Cardiac septum (tissue), 1 donor: ENCODE data around the gene SHANK3. TPM values are rescaled to one million over a fixed set of nuclear protein-coding genes. Genes with fewer than 3 reads are reported as not detected.

ENCODE experiments used
- DNase-seq: peaks from one replicate; pipeline ENCODE4 v3.0.0-alpha.2; 2020; ENCODE audit warnings: low spot score
- intact Hi-C: fragments of 100-400 bp; cut with DNase I; formaldehyde crosslinking; loops from one replicate; pipeline ENCODE4 v1.14.0; 2022
- total RNA-seq: library from RNA; stranded (reverse); fragmentation: NEBNext Ultra II Directional; extraction: Animal tissue kit (Norgen Biotek cat#: 25700); gene quantifications from one replicate; pipeline ENCODE4 v1.2.1, GENCODE V29; 2021
- donor health status: DM: no; HTN: no; CAD: no.

The SHANK3 gene
- total RNA-seq, 1 donor from 2014 or later, result 25.9 TPM

DNA sequence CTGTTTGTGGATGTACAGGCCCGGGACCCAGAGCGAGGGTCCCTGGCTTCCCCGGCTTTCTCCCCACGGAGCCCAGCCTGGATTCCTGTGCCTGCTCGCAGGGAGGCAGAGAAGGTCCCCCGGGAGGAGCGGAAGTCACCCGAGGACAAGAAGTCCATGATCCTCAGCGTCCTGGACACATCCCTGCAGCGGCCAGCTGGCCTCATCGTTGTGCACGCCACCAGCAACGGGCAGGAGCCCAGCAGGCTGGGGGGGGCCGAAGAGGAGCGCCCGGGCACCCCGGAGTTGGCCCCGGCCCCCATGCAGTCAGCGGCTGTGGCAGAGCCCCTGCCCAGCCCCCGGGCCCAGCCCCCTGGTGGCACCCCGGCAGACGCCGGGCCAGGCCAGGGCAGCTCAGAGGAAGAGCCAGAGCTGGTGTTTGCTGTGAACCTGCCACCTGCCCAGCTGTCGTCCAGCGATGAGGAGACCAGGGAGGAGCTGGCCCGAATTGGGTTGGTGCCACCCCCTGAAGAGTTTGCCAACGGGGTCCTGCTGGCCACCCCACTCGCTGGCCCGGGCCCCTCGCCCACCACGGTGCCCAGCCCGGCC lies 48.7 kb downstream of the SHANK3 start:
- intact Hi-C loops, result no loop called here
- no peak for DNase-seq

- intact Hi-C loops, result no loop called here
Measured at GRCh38 chr22:50722048-50722701, 49.6 kb downstream of the SHANK3 start.

More at GRCh38 chr22:50722048-50722701, 49.6 kb downstream of the SHANK3 start:
- no peak for DNase-seq

Other genes with a start within 250 kb of the SHANK3 start
- gene SBF1, start 197.8 kb upstream of the SHANK3 start, total RNA-seq, result 63.5 TPM
- gene ADM2, start 191.3 kb upstream of the SHANK3 start, total RNA-seq, result 0.13 TPM
- gene MIOX, start 186.0 kb upstream of the SHANK3 start, total RNA-seq, result not detected
- 28.7 TPM for gene LMF2, start 165.1 kb upstream of the SHANK3 start, total RNA-seq
- gene NCAPH2, start 164.6 kb upstream of the SHANK3 start, total RNA-seq, result 25.1 TPM
- gene SCO2, start 147.2 kb upstream of the SHANK3 start, total RNA-seq, result 2.4 TPM
- gene TYMP, start 142.8 kb upstream of the SHANK3 start, total RNA-seq, result 18.3 TPM
- gene KLHDC7B, start 126.9 kb upstream of the SHANK3 start, total RNA-seq, result 0.08 TPM
- not detected for gene SYCE3, start 109.9 kb upstream of the SHANK3 start, total RNA-seq
- gene CPT1B, start 94.4 kb upstream of the SHANK3 start, total RNA-seq, result 253 TPM
- 49.4 TPM for gene CHKB, start 90.0 kb upstream of the SHANK3 start, total RNA-seq
- 0.48 TPM for gene MAPK8IP2, start 72.0 kb upstream of the SHANK3 start, total RNA-seq
- 33.7 TPM for gene ARSA, start 44.7 kb upstream of the SHANK3 start, total RNA-seq
- 0.40 TPM for gene ACR, start 65.4 kb downstream of the SHANK3 start, total RNA-seq
- gene RABL2B, start 110.8 kb downstream of the SHANK3 start, total RNA-seq, result 9.2 TPM